HCT116 (cell line): ENCODE measurements around the gene SETD1A.

Experiments
- CTCF ChIP-seq, 3 experiments: fragments of 200-600 bp in 1 of 3; sonication (generic) in 1 of 3; IDR thresholded peaks in 2 of 3; conservative IDR thresholded peaks in 1 of 3; 2 replicates each; pipeline ENCODE4 v1.5.1; 2012 to 2017; ENCODE audit warnings: low read depth in 2 of 3, low read length in 2 of 3, antibody characterized with exemption in 1 of 3, borderline replicate concordance in 1 of 3, control low read depth in 1 of 3, mild to moderate bottlenecking in 1 of 3, mixed read lengths in 1 of 3, mixed run types in 1 of 3, moderate library complexity in 1 of 3; ENCODE audit not compliant: insufficient read depth in 1 of 3
- MAX ChIP-seq: IDR thresholded peaks from 2 replicates; pipeline ENCODE4 v1.6.1; 2012
- RAD21 ChIP-seq: IDR thresholded peaks from 2 replicates; pipeline ENCODE4 v1.6.1; 2012; ENCODE audit warnings: low read depth, mild to moderate bottlenecking
- SIN3A ChIP-seq: IDR thresholded peaks from 2 replicates; pipeline ENCODE4 v1.6.1; 2012; ENCODE audit warnings: low read depth
- ZBTB33 ChIP-seq: IDR thresholded peaks from 2 replicates; pipeline ENCODE4 v1.6.1; 2011; ENCODE audit warnings: mild to moderate bottlenecking, low read length, moderate library complexity; ENCODE audit not compliant: insufficient replicate concordance; ENCODE audit errors: extremely low read depth
- ZFX ChIP-seq: fragments of 450-650 bp; IDR thresholded peaks from 2 replicates; pipeline ENCODE4 v1.6.1; 2017

- TF ChIP-seq CTCF (IDR thresholded peaks at IDR 0.05 in 2 of 3, conservative IDR thresholded peaks at IDR 0.05 in 1 of 3; ENCODE audit: borderline replicate concordance in 1 of 3, insufficient read depth in 1 of 3, low read depth in 2 of 3, low read length in 2 of 3) (peak in 2 of 3 experiments; percentile 21 to 31; a peak in 3 of 6 replicates), MAX (no peak), ZFX (no peak), ZBTB33 (no peak), RAD21 (no peak), SIN3A (no peak)
These were observed 15.3 kb downstream of the SETD1A start for GRCh38 chr16:30972872-30973271.
